ENCODE data around the gene MAMLD1.

The MAMLD1 gene

DNA sequence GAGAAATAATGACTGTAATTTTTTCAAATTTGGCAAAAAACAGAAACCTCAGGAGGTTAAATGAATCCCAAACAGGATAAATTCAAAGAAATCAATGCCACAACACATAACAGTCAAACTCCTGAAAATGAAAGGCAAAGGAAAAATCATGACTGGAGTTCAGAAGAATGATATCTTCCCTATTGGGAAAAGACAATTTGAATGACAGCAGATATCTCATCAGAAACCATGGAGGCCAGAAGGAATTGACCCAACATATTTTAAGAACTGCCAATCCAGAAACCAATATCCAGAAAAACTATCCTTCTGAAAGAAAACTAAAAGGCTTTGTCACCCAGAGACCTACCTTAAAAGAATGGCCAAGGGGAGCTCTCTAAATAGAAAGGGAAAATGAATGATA is 40.1 kb upstream of the MAMLD1 start:
- no peak overlapping the region for H2AFZ ChIP-seq

GRCh38 chrX:150324035-150324728 is 38.9 kb upstream of the MAMLD1 start:
- Histone ChIP-seq H3K79me2 (no peaks in the 10 kb centered on the region), H3K4me3 (ENCODE audit: low read depth, low read length) (no peak overlapping the region), H2AFZ (no peak overlapping the region), H3K4me1 (no peaks in the 10 kb centered on the region), H3K27me3 (ENCODE audit: control insufficient read depth, insufficient read depth, low read length) (no peaks in the 10 kb centered on the region), H3K4me2 (ENCODE audit: low read length) (no peak overlapping the region), H3K36me3 (ENCODE audit: control insufficient read depth, insufficient read depth, low read length) (no peaks in the 10 kb centered on the region), H3K9ac (no peak overlapping the region), H3K27ac (no peak overlapping the region), H3K9me3 (ENCODE audit: control insufficient read depth, low read length) (no peaks in the 10 kb centered on the region)
- TF ChIP-seq, protein P1, sequence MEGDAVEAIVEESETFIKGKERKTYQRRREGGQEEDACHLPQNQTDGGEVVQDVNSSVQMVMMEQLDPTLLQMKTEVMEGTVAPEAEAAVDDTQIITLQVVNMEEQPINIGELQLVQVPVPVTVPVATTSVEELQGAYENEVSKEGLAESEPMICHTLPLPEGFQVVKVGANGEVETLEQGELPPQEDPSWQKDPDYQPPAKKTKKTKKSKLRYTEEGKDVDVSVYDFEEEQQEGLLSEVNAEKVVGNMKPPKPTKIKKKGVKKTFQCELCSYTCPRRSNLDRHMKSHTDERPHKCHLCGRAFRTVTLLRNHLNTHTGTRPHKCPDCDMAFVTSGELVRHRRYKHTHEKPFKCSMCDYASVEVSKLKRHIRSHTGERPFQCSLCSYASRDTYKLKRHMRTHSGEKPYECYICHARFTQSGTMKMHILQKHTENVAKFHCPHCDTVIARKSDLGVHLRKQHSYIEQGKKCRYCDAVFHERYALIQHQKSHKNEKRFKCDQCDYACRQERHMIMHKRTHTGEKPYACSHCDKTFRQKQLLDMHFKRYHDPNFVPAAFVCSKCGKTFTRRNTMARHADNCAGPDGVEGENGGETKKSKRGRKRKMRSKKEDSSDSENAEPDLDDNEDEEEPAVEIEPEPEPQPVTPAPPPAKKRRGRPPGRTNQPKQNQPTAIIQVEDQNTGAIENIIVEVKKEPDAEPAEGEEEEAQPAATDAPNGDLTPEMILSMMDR (IDR thresholded peaks at IDR 0.05) = no peak

More for the DNA sequence above, 40.1 kb upstream of the MAMLD1 start:
- no peak overlapping the region for H3K27ac ChIP-seq
- no peaks in the 10 kb centered on the region for H3K27me3 ChIP-seq (ENCODE audit: control insufficient read depth, insufficient read depth, low read length)
- H3K4me2 ChIP-seq (ENCODE audit: low read length) = no peak overlapping the region
- TF ChIP-seq, protein P1 (IDR thresholded peaks at IDR 0.05) = no peak
- no peaks in the 10 kb centered on the region for H3K36me3 ChIP-seq (ENCODE audit: control insufficient read depth, insufficient read depth, low read length)
- H3K4me1 ChIP-seq = no peaks in the 10 kb centered on the region
- no peaks in the 10 kb centered on the region for H3K79me2 ChIP-seq
- no peak overlapping the region for H3K4me3 ChIP-seq (ENCODE audit: low read depth, low read length)
- H3K9me3 ChIP-seq (ENCODE audit: control insufficient read depth, low read length) = no peaks in the 10 kb centered on the region
- no peak overlapping the region for H3K9ac ChIP-seq

- Histone ChIP-seq H3K27ac (no peak overlapping the region), H3K27me3 (ENCODE audit: control insufficient read depth, insufficient read depth, low read length) (no peaks in the 10 kb centered on the region), H3K9me3 (ENCODE audit: control insufficient read depth, low read length) (no peaks in the 10 kb centered on the region), H2AFZ (no peak overlapping the region), H3K79me2 (no peaks in the 10 kb centered on the region), H3K4me2 (ENCODE audit: low read length) (no peak overlapping the region), H3K9ac (no peak overlapping the region), H3K4me1 (peaks cover 4% of the 10 kb centered on the region), H3K36me3 (ENCODE audit: control insufficient read depth, insufficient read depth, low read length) (no peaks in the 10 kb centered on the region), H3K4me3 (ENCODE audit: low read depth, low read length) (no peak overlapping the region)
- TF ChIP-seq, protein P1 (IDR thresholded peaks at IDR 0.05) = no peak
Measured at GRCh38 chrX:150324919-150325318, 38.2 kb upstream of the MAMLD1 start.

DNA sequence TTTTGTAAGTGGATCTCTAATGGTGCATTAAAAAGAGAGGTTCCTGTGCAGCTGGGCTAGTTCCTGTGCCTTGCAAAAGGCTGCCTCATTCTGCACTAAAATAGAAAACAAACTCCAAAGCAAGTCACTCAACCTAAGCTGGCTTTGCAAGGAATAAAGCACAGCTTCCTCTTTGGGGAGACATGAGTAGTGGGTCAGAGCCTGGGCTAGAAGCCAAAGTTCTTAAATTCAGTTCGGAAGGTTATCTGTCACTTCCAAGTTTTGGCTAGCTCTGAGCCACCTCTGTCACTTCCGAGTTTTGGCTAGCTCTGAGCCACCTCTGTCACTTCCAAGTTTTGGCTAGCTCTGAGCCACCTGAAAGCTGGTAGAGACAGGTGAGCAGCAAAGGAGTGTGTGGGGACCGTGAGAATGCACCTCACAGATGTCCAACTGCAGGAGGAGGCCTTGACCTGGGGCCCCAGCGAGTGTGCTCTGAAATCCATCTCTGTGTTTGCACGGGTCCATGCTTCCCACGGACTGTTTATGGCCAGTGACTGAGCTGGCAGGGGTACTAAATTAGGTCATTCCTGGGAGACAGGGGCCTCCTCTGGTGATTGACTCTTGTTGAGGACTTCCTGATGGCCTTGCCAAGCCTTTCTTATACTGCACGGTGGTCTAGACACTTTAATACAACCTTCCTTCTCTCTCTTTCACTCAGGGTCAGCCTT is 36.4 kb upstream of the MAMLD1 start:
- Histone ChIP-seq H2AFZ (no peak overlapping the region), H3K27me3 (ENCODE audit: control insufficient read depth, insufficient read depth, low read length) (no peaks in the 10 kb centered on the region), H3K79me2 (no peaks in the 10 kb centered on the region), H3K36me3 (ENCODE audit: control insufficient read depth, insufficient read depth, low read length) (no peaks in the 10 kb centered on the region), H3K9ac (no peak overlapping the region), H3K9me3 (ENCODE audit: control insufficient read depth, low read length) (no peaks in the 10 kb centered on the region), H3K4me3 (ENCODE audit: low read depth, low read length) (no peak overlapping the region), H3K27ac (no peak overlapping the region), H3K4me2 (ENCODE audit: low read length) (no peak overlapping the region), H3K4me1 (peaks cover 4% of the 10 kb centered on the region)
- TF ChIP-seq, protein P1 (IDR thresholded peaks at IDR 0.05) = no peak
